Measurements from ENCODE around the gene PNPLA5.

The PNPLA5 gene

GRCh38 chr22:43835166-43835565, 56.6 kb downstream of the PNPLA5 start:
- no peak for DNase-seq

DNA sequence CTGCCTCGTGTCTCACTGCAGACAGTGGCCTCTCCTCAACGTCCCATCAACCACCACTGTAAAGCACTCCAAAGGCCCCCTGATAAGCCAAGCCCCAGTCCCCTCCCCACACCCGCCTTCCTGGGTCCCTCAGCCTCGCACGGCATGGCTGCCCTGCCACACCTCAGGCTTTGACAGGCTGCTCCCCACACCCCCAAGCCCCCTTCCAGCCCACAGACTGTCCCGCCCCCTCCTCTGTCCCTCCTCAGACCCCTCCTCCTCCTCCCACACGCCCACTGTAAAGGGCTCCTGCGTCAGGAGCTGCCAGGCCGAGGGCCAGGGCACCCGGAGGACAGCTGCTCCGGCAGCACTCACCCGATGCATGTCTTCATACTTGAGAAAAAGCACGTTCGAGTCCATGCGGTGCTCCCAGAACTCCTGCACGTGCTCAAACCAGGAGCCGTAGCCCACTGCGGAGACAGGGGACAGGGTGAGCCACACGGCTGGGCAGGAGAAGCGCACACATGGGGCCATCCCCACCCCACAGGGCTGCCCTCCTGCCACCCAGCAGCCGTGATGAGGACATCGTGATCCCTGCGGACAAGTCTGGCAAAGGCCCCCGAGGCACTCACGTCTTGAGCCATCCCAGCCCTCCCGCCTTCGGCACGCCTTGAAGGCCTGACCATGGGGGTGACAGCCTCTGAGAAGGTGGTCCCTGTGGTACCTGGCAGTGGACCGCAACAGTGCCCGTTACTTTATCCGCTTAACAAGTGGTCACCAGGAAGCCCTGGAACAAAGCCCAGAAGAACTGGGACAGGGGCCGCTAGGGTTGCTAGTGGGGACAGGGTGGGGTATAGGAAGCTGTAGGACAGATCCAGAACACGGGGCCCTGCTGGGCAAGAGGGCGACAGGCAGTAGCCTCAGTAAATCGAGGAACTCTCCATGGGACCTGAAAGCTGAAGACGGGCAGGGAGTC, 58.2 kb downstream of the PNPLA5 start:
- DNase-seq, result no peak

DNA sequence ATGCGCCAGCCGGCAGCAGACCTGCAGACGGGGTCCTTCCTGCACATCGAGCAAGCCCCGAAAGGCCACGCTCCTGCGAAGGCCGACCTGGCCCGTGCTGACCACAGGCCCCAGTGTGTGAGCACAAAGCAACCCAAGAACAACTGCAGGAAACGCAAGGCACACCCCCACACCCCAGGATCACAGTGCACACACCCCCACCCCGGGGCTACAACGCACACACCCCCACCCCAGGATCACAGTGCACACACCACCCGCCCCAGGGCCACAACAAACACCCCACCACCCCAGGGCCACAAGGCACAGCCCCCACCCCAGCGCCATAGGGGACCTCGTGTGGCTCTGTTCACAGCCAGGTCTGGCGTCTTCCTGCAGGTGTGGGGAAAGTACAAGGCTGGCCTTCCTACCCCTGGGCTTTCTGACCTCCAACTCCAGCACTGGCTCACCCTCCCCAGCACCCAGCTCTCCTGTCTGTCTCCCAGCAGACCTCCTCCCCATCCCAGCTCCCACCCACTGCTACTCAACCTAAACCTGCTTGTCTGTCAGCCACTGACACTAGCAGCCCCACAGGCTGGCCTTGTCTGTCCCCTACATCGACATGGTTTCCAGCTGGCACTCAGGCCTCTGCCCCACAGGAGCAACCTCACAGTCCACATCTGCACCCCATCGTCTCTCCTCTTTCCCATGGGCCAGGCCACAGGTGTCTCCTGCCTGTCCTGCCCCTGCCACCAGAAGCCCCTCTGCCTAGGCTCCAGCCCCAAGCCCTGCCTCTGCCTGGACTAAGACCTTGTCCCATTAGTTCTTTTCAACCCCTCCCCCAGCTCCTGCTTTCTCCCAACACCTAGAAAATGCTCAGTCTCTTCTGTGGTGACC, 59.2 kb downstream of the PNPLA5 start:
- DNase-seq, result no peak

- no peak for DNase-seq
These were observed 60.0 kb downstream of the PNPLA5 start for GRCh38 chr22:43831561-43832392.

GRCh38 chr22:43830931-43831560, 60.8 kb downstream of the PNPLA5 start:
- no peak for DNase-seq

DNA sequence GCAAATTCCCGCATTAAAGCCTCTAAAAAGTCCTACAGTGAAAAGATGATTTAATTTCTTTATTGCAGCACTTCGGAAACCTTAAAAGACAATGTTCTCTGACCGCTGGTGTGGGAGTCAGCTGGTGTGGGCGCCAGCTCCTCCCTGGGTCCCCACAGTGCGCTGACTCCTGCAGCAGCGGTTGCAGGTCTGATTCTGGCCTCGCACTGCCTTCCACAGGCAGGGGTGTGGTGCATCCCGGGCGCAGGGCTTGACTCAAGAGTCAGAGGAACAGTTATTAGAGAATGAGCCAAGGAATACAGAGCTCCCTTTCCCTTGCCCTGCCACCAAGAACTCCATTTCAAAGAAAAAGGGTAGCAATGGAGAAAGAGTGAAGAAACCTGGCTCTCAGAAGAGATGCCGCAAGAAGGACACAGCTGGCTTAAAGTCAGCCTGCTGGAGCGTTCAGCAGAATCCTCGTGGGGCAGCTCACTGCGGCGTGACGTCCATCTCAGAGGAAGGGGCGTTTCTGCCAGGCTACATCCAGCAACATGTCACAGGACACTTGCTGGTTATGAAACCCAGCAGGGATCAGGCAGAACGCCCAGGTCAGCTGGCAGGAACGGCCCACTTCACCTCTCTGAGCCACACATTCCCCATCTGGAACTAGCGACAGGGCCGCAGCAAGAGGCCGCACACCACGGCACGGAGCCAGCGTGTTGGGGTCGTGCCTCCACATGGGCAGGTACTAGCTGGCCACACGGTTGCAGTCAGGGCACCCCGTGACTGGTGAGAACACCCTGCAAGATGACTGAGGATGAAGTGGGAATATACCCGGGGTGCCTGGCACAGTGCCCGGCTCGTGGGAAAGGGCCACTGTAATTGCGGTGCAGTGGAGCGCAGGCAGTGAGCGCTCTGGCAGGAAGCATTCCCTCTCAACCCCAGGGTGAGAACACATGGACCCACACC, 61.6 kb downstream of the PNPLA5 start:
- no peak for DNase-seq
